Measurements from ENCODE around the gene SEMA7A. TPM values are rescaled to one million over a fixed set of nuclear protein-coding genes. Genes with fewer than 3 reads are reported as not detected.

Gene SEMA7A
- total RNA-seq, 1 experiment from 2014 or later = 0.45 TPM

- no peaks in the 10 kb centered on the region for H3K36me3 ChIP-seq (ENCODE audit: insufficient read depth, low read length, poor library complexity, severe bottlenecking)
- H3K9me3 ChIP-seq (ENCODE audit: low read depth, low read length, poor library complexity, severe bottlenecking) = no peaks in the 10 kb centered on the region
- CTCF ChIA-PET = no interaction called here
- TF ChIP-seq EZH2 (IDR thresholded peaks at IDR 0.05; ENCODE audit: borderline replicate concordance, low read depth, low read length, poor library complexity, severe bottlenecking) (no peak), CTCF (conservative IDR thresholded peaks at IDR 0.05; ENCODE audit: low read depth, low read length) (no peak)
- no peaks in the 10 kb centered on the region for H3K27me3 ChIP-seq (replicated peaks; ENCODE audit: insufficient read depth, low read depth, low read length, poor library complexity)
- BruUV-seq (replicated peaks) = no TSS peak
- POLR2A ChIA-PET (ENCODE audit: low non-redundant PET) = no interaction called here
- no peak overlapping the region for H3K4me3 ChIP-seq (ENCODE audit: low read depth, low read length, poor library complexity, severe bottlenecking)
- no peak overlapping the region for H3K27ac ChIP-seq (ENCODE audit: low read depth, low read length, poor library complexity, severe bottlenecking)
- intact Hi-C loops (cut with micrococcal nuclease; ENCODE audit: unreplicated experiment) = no loop called here
- DNase-seq (ENCODE audit: low spot score) = no peak
- H3K4me1 ChIP-seq (ENCODE audit: insufficient read depth, low read length, poor library complexity, severe bottlenecking) = no peaks in the 10 kb centered on the region
Observed at GRCh38 chr15:74421302-74422245, 12.2 kb downstream of the SEMA7A start.

GRCh38 chr15:74420193-74420905, 13.4 kb downstream of the SEMA7A start:
- Histone ChIP-seq H3K4me1 (ENCODE audit: insufficient read depth, low read length, poor library complexity, severe bottlenecking) (no peaks in the 10 kb centered on the region), H3K4me3 (ENCODE audit: low read depth, low read length, poor library complexity, severe bottlenecking) (no peak overlapping the region), H3K9me3 (ENCODE audit: low read depth, low read length, poor library complexity, severe bottlenecking) (no peaks in the 10 kb centered on the region), H3K27me3 (replicated peaks; ENCODE audit: insufficient read depth, low read depth, low read length, poor library complexity) (no peaks in the 10 kb centered on the region), H3K27ac (ENCODE audit: low read depth, low read length, poor library complexity, severe bottlenecking) (no peak overlapping the region), H3K36me3 (ENCODE audit: insufficient read depth, low read length, poor library complexity, severe bottlenecking) (no peaks in the 10 kb centered on the region)
- no TSS peak for BruUV-seq (replicated peaks)
- intact Hi-C loops (cut with micrococcal nuclease; ENCODE audit: unreplicated experiment) = no loop called here
- ChIA-PET POLR2A (ENCODE audit: low non-redundant PET) (no interaction called here), CTCF (no interaction called here)
- no peak for TF ChIP-seq CTCF (conservative IDR thresholded peaks at IDR 0.05; ENCODE audit: low read depth, low read length)
- DNase-seq (ENCODE audit: low spot score) = no peak

GRCh38 chr15:74419432-74419831, 14.3 kb downstream of the SEMA7A start:
- H3K27ac ChIP-seq (ENCODE audit: low read depth, low read length, poor library complexity, severe bottlenecking) = no peak overlapping the region

More at GRCh38 chr15:74419432-74419831, 14.3 kb downstream of the SEMA7A start:
- BruUV-seq (replicated peaks) = no TSS peak
- TF ChIP-seq CTCF (conservative IDR thresholded peaks at IDR 0.05; ENCODE audit: low read depth, low read length) (no peak), EZH2 (IDR thresholded peaks at IDR 0.05; ENCODE audit: borderline replicate concordance, low read depth, low read length, poor library complexity, severe bottlenecking) (no peak)
- no peaks in the 10 kb centered on the region for H3K9me3 ChIP-seq (ENCODE audit: low read depth, low read length, poor library complexity, severe bottlenecking)
- no peaks in the 10 kb centered on the region for H3K36me3 ChIP-seq (ENCODE audit: insufficient read depth, low read length, poor library complexity, severe bottlenecking)
- ChIA-PET POLR2A (ENCODE audit: low non-redundant PET) (no interaction called here), CTCF (no interaction called here)
- H3K4me1 ChIP-seq (ENCODE audit: insufficient read depth, low read length, poor library complexity, severe bottlenecking) = no peaks in the 10 kb centered on the region
- intact Hi-C loops (cut with micrococcal nuclease; ENCODE audit: unreplicated experiment) = no loop called here
- H3K4me3 ChIP-seq (ENCODE audit: low read depth, low read length, poor library complexity, severe bottlenecking) = no peak overlapping the region
- no peak for DNase-seq (ENCODE audit: low spot score)
- no peaks in the 10 kb centered on the region for H3K27me3 ChIP-seq (replicated peaks; ENCODE audit: insufficient read depth, low read depth, low read length, poor library complexity)

Measured in A673 (cell line).